ENCODE results near the gene HIC1.

The HIC1 gene

GRCh38 chr17:2061441-2061958 lies 6.6 kb downstream of the HIC1 start:
- DNase-seq = no peak

GRCh38 chr17:2062571-2063183 lies 7.8 kb downstream of the HIC1 start:
- no peak for DNase-seq

GRCh38 chr17:2063261-2064146 lies 8.6 kb downstream of the HIC1 start:
- DNase-seq = no peak

- no peak for DNase-seq
Measured at GRCh38 chr17:2064147-2064489, 9.2 kb downstream of the HIC1 start.

GRCh38 chr17:2064520-2064971 lies 9.6 kb downstream of the HIC1 start:
- no peak for DNase-seq

GRCh38 chr17:2064980-2065785 lies 10.3 kb downstream of the HIC1 start:
- DNase-seq = no peak

GRCh38 chr17:2065949-2066400 lies 11.1 kb downstream of the HIC1 start:
- DNase-seq = no peak

- DNase-seq = no peak
Measured at GRCh38 chr17:2067048-2067561, 12.2 kb downstream of the HIC1 start.

GRCh38 chr17:2067608-2068024 lies 12.7 kb downstream of the HIC1 start:
- DNase-seq = no peak

GRCh38 chr17:2068031-2068518 lies 13.2 kb downstream of the HIC1 start:
- no peak for DNase-seq

GRCh38 chr17:2068519-2069051 lies 13.7 kb downstream of the HIC1 start:
- no peak for DNase-seq

- DNase-seq = no peak
Measured at GRCh38 chr17:2070241-2071023, 15.5 kb downstream of the HIC1 start.

GRCh38 chr17:2071024-2071385 lies 16.1 kb downstream of the HIC1 start:
- no peak for DNase-seq

- DNase-seq = no peak
Measured at GRCh38 chr17:2071455-2072281, 16.8 kb downstream of the HIC1 start.

- DNase-seq = no peak
Measured at GRCh38 chr17:2074919-2075318, 20.0 kb downstream of the HIC1 start.

- DNase-seq = no peak
Measured at GRCh38 chr17:2075336-2076086, 20.6 kb downstream of the HIC1 start.

- no peak for DNase-seq
Measured at GRCh38 chr17:2076087-2076984, 21.4 kb downstream of the HIC1 start.

GRCh38 chr17:2077040-2077439 lies 22.1 kb downstream of the HIC1 start:
- DNase-seq = no peak

- no peak for DNase-seq
Measured at GRCh38 chr17:2081564-2081963, 26.7 kb downstream of the HIC1 start.

Measured in activated effector memory CD4-positive, alpha-beta T cell treated with Interleukin-2 at 50 U/mL for 16 hours (primary cell).